Measurements from ENCODE around the gene SAMM50. TPM values are rescaled to one million over a fixed set of nuclear protein-coding genes. Genes with fewer than 3 reads are reported as not detected.
"Not testable (repeated sequence)": the region's sequence is repeated elsewhere in the genome, so short reads cannot be mapped to it uniquely, and the experiment has no call there.

SAMM50 gene
- total RNA-seq, 3 donors from 2014 or later: 37.7 to 52.0 (median 48.0) TPM

- TF ChIP-seq, protein P1, sequence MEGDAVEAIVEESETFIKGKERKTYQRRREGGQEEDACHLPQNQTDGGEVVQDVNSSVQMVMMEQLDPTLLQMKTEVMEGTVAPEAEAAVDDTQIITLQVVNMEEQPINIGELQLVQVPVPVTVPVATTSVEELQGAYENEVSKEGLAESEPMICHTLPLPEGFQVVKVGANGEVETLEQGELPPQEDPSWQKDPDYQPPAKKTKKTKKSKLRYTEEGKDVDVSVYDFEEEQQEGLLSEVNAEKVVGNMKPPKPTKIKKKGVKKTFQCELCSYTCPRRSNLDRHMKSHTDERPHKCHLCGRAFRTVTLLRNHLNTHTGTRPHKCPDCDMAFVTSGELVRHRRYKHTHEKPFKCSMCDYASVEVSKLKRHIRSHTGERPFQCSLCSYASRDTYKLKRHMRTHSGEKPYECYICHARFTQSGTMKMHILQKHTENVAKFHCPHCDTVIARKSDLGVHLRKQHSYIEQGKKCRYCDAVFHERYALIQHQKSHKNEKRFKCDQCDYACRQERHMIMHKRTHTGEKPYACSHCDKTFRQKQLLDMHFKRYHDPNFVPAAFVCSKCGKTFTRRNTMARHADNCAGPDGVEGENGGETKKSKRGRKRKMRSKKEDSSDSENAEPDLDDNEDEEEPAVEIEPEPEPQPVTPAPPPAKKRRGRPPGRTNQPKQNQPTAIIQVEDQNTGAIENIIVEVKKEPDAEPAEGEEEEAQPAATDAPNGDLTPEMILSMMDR (IDR thresholded peaks at IDR 0.05): no peak
- ATAC-seq: no peak
- no peak for DNase-seq
- Histone ChIP-seq H3K4me1 (ENCODE audit: low read depth) (no peaks in the 10 kb centered on the region), H3K9me3 (no peaks in the 10 kb centered on the region), H3K4me3 (no peak overlapping the region), H3K36me3 (ENCODE audit: low read depth) (no peaks in the 10 kb centered on the region)
- intact Hi-C loops (cut with DNase I, micrococcal nuclease): no loop called here
These were observed 48.3 kb downstream of the SAMM50 start for GRCh38 chr22:44003405-44004103.

- H3K9me3 ChIP-seq: no peaks in the 10 kb centered on the region
- no peak overlapping the region for H3K4me3 ChIP-seq
- intact Hi-C loops (cut with DNase I, micrococcal nuclease): no loop called here
- H3K36me3 ChIP-seq (ENCODE audit: low read depth): no peaks in the 10 kb centered on the region
- H3K4me1 ChIP-seq (ENCODE audit: low read depth): no peaks in the 10 kb centered on the region
- ATAC-seq (no peak), DNase-seq (no peak)
- TF ChIP-seq, protein P1 (IDR thresholded peaks at IDR 0.05): no peak
These were observed 48.8 kb downstream of the SAMM50 start for GRCh38 chr22:44004104-44004460.

DNA sequence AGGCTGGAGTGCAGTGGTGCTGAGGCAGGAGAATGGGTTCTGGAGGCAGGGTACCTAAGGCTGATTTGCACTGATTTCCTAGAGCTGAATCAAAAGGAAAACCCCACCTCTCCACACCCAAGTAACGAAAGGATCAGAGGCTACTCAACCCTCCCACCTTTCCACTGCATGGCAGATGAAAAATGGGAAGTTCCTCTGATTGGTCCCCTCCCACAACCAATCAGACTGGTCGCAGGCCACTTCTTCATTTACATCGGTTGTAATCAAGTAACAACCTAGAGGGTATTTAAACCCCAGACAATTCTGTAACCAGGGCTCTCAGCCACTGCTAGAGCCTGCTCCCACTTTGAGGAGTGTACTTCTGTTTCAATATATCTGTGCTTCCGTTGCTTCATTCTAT is 50.3 kb downstream of the SAMM50 start:
- intact Hi-C loops (cut with DNase I, micrococcal nuclease): no loop called here
- TF ChIP-seq, protein P1 (IDR thresholded peaks at IDR 0.05): no peak
- no peaks in the 10 kb centered on the region for H3K4me1 ChIP-seq (ENCODE audit: low read depth)
- no peaks in the 10 kb centered on the region for H3K36me3 ChIP-seq (ENCODE audit: low read depth)
- DNase-seq: no peak
- no peaks in the 10 kb centered on the region for H3K9me3 ChIP-seq
- no peak overlapping the region for H3K4me3 ChIP-seq
- no peak for ATAC-seq

DNA sequence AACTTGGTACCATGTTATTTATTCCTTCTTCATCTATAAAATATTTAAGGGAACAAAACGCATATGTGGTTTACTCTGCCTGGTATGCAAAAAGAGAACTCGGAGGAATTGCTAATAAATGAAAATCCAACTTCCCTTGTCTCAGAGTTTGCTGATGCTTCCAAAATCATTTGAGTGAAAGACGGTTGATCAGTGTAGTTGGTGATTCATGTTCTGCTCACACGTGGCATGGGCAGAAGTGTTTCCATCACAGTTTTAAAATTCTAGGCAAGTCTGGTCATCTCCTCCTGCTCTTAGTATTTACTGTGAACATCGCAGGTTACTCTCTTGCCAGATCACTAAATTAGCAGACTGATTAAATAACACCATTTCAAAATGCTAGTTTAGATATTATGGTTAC is 56.9 kb downstream of the SAMM50 start:
- Histone ChIP-seq H3K4me1 (ENCODE audit: low read depth) (no peaks in the 10 kb centered on the region), H3K4me3 (no peak overlapping the region), H3K9me3 (no peaks in the 10 kb centered on the region), H3K36me3 (ENCODE audit: low read depth) (no peaks in the 10 kb centered on the region)
- TF ChIP-seq, protein P1 (IDR thresholded peaks at IDR 0.05): no peak
- ATAC-seq (no peak), DNase-seq (no peak)
- intact Hi-C loops (cut with DNase I, micrococcal nuclease): no loop called here

DNA sequence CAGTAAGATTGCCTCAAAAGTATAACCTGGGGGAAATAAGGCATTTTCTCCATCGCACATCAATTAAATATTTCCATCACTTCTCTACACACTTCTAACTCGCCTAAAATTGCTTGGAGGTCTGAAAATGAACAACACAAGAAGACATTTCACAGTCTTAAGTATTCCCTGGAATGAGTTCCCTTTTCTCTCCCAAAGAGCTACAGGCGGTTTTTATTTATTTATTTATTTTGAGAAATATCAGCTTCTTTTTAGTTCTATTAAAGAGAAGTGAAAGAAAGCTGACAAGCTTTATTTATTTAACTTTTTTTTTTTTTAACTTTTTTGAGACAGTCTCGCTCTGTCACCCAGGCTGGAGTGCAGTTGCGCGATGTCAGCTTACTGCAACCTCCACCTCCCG is 57.3 kb downstream of the SAMM50 start:
- intact Hi-C loops (cut with DNase I, micrococcal nuclease): no loop called here
- Histone ChIP-seq H3K9me3 (no peaks in the 10 kb centered on the region), H3K36me3 (ENCODE audit: low read depth) (no peaks in the 10 kb centered on the region), H3K4me3 (no peak overlapping the region), H3K4me1 (ENCODE audit: low read depth) (no peaks in the 10 kb centered on the region)
- TF ChIP-seq, protein P1 (IDR thresholded peaks at IDR 0.05): no peak
- no peak for ATAC-seq
- DNase-seq: no peak

DNA sequence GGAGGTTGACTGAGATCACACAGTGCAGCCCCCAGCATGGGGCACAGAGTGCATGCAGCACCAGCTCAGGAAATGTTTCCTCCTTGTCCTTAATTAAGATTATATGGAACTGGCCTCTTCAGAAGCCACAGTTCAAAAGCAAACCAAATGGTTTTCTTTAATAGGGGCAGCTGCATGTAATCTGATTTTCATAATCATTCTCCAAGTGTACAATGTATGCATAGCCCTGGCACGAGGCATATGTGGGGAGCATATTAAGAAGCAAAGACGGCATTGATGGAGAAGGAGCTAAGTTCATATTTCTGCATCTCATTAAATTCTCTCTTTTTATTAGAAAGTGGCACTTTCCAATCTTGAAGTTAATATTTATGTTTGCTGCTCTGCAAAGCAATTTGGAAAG is 59.0 kb downstream of the SAMM50 start:
- TF ChIP-seq, protein P1 (IDR thresholded peaks at IDR 0.05): no peak
- Histone ChIP-seq H3K4me1 (ENCODE audit: low read depth) (no peaks in the 10 kb centered on the region), H3K9me3 (no peaks in the 10 kb centered on the region), H3K4me3 (no peak overlapping the region), H3K36me3 (ENCODE audit: low read depth) (no peaks in the 10 kb centered on the region)
- intact Hi-C loops (cut with DNase I, micrococcal nuclease): no loop called here
- DNase-seq (no peak), ATAC-seq (no peak)

DNA sequence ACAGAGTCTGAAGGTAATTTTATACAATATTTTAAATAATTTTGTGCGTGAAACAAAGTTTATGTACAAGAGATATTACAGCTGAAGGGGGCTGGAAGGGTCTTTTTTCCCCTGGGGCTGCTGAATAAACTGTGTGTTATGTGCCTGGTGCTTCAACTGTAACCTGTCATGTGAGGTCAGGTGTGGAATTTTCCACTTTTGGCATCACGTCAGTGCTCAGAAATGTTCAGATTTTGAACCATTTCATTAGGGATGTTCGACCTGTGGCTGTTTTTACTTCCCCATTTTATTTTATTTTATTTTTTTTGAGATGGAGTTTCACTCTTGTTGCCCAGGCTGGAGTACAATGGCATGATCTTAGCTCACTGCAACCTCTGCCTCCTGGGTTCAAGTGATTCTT is 61.3 kb downstream of the SAMM50 start:
- DNase-seq; H3K9me3 ChIP-seq; ATAC-seq; intact Hi-C loops (cut with DNase I, micrococcal nuclease); H3K36me3 ChIP-seq (ENCODE audit: low read depth); H3K4me3 ChIP-seq; H3K4me1 ChIP-seq (ENCODE audit: low read depth): not testable (repeated sequence)

All from mucosa of descending colon (tissue), 3 donors.